GM19452 (cell line): ENCODE data around the gene HLA-DPB1.
"Not testable (repeated sequence)": the region's sequence is repeated elsewhere in the genome, so short reads cannot be mapped to it uniquely, and the experiment has no call there.

ENCODE experiments used
- ATAC-seq: cut with Tn5 transposase; IDR thresholded peaks from one replicate; pipeline ENCODE4 v1.9.1; 2021; ENCODE audit not compliant: unreplicated experiment

HLA-DPB1 gene

DNA sequence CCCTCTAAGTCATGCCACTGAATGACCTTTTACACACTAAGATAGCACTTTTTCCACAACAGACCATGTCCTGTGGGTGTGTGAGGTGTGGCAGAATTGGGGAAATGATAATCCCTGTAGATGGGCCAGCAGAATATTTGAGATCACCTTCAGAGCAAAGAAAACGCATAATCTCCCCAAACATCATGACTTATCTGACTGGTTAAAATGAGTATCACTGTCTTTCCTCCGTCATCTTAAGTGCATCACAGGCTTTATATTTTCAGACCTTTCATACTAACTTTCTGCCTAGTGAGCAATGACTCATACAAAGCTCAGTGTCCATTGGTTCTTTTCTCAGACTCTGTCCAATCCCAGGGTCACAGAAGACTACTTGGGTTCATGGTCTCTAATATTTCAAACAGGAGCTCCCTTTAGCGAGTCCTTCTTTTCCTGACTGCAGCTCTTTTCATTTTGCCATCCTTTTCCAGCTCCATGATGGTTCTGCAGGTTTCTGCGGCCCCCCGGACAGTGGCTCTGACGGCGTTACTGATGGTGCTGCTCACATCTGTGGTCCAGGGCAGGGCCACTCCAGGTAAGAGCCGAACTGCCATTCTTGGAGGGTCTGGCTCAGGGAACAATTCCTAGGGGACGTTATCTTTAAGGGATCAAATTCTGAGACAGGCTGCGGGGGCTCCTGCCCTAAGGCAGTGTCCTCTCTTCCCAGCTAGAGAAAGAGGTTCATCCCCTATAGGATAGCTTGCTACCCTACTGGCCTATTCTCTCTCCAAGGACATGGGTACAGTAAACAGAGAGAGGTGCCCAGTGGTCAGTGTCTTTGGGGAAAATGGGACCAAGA is at the start of gene HLA-DPB1:
Gene HLA-DPB1, plus strand, starts transcription at position 423 of the 838 bp plus-strand sequence. Its CDS starts 52 bp downstream, at position 475.
- peak; percentile 68 for ATAC-seq

DNA sequence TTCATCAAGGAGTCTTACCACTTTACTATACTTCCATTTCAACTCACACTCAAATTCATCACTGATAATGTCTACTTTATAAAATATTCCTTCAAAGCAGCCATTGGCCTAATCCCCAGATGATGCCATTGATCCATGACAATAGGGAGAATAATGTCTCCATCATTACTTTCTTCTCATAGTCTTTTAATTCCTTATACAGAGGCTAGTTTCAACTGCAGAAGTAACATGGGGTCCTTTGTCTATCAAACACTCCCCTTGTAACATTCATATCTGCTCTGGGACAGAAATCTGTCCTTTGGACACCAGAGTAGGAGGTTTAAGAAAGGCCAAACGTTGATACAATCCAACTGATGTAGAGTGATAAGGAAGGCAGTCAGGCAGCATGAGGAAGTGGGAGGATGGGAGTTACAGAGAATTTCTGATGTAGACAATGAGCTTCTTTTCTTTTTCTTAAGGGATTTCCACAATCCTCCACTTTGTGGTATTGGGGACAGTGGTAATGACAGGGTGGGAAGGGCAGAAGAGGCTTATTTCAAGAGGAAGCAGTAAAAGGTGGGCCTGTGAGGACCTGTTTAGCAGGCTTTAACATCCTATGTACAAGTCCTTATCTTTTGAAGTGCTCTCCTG is 47.5 kb upstream of the HLA-DPB1 start:
- peak; percentile 1 for ATAC-seq

DNA sequence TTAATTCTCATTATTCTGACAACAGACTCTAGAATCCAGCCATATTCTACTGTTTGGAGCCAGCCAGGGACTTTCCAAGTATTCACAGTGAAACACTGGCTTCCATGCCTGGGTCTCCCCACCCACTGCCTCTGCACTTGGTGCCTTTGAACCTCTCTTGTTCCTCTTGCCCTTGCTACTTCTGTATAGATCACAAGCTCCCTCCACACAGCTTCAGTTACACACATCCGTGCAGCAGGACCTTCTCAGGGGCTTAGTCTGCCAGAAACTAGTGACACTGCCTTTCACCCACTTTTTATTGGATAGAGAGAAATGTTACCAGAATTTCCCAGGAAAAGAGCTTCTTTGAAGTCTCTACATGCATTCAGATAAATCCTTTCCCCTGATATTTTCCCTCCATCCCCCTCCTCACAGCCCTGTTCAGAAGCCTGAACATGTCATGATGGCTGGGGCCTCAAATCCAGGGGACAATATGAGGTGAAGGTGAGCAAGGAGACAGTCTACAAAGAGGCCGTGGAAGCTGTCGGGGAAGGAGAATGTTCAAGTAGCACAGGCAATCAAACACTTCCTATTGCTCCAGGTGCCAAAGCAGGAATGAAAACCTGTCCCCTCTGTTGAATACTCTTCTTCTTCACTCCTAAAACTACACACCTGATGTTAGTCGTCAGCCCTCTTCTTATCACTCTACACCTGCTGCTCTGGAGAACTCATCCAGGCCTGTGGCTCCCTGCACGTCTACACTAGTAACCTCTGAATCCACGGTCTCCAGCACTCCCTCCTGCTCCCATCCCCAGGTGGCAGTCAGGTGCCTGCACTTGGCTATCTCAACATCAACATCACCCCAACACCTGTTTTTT is 46.2 kb upstream of the HLA-DPB1 start:
- ATAC-seq = peak; percentile 59

DNA sequence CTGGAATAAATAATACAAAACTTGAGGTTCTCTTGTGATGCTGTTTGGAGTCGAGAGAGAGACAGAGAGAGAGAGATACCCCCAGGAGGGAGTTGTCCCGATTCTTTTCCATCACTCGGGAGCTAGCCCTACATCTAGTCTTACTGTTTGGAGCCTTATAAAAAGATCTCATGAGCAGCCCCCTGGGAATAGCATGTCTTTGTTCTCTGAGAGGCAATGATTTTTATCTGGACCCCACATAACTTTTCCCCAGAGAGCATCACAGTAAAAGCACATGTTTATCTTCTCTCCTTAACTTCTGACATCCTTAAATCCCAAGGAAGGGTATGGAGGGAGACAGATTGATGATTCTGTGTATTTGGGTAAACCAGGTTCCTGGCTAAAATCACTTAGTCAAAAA is 45.5 kb upstream of the HLA-DPB1 start:
- no peak for ATAC-seq

DNA sequence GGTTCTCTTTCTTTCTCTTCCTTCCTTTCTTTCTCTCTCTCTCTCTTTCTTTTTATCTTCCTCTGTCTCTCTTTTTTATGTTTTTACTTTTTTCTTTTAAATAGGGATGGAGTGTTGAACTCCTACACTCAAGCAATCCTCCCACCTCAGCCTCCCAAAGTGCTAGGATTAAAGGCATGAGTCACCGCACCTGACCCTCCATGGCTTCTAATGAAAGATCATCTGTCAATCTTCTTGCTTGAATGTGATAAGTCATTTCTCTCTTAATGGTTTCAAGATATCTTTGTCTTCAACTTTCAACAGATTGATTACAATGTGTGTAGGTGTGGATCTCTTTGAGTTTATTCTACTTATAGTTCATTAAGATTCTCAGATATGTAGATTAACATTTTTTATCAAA is 41.2 kb upstream of the HLA-DPB1 start:
- ATAC-seq = no peak

DNA sequence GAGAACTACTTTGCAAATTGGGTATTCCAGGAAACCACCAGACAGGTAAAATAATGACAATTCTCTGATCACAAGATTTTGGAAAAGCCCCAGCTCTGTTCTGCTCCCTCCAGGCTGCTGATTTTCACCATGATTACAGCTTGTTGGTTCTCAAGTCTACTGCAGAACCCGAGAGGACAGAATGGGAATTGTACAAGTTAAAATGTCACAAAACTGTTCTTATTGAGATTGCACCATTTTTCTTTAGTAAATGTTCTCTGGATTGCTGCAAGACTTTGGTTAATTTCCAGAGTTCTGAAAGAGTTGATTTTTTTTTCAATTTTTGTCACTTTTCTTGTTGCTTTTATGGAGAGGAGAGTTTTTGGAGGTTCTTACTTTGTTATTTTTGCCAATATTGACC is 39.3 kb upstream of the HLA-DPB1 start:
- ATAC-seq = no peak

DNA sequence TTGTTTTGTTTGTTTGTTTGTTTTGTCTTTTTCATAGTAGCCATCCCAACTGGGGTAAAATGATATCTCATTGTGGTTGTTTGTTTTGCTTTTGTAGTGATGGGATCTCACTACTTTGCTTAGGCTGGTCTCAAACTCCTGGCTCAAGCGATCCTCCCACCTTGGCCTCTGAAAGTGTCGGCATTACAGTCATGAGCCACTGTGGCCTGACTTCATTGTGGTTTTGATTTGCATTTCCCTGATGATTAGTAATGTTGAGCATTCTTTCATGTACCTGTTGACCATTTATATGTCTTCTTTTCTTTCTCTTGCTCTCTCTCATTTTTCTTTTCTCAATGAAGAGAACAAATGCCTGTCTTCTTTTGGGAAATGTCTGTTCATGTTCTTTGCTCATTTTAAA is 35.6 kb upstream of the HLA-DPB1 start:
- no peak for ATAC-seq

DNA sequence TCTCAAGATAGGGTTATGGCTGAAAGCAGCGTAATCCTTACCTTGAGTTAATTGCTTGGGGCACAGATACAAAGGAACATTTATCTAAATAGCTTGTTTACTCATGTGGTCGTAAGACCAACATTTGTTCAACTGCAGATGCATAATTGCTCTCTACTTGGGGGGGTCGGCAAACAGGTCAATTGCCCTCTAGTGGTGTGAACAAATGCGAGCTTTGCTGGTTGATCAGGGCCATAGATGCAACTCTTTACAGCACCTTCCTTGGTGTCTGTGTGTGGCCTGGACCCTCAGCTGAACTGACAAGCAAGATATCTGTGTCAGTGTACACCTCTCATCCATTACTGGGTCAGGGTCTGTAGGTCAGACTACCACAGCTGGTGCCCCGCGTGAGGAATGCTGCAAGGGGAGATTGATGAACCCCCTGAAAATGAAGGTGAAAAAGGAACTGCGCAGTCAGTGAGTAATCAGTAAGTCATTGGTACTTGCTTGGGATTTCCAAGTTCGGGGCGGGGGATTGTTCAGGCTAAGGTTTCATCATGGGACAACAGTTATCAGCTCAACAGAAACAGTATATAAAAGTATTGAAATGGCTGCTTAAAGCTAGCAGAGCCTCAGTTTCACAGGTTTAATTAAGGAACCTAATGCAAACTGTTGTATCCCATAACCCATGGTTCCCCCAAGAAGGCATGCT is 26.3 kb upstream of the HLA-DPB1 start:
- no peak for ATAC-seq

DNA sequence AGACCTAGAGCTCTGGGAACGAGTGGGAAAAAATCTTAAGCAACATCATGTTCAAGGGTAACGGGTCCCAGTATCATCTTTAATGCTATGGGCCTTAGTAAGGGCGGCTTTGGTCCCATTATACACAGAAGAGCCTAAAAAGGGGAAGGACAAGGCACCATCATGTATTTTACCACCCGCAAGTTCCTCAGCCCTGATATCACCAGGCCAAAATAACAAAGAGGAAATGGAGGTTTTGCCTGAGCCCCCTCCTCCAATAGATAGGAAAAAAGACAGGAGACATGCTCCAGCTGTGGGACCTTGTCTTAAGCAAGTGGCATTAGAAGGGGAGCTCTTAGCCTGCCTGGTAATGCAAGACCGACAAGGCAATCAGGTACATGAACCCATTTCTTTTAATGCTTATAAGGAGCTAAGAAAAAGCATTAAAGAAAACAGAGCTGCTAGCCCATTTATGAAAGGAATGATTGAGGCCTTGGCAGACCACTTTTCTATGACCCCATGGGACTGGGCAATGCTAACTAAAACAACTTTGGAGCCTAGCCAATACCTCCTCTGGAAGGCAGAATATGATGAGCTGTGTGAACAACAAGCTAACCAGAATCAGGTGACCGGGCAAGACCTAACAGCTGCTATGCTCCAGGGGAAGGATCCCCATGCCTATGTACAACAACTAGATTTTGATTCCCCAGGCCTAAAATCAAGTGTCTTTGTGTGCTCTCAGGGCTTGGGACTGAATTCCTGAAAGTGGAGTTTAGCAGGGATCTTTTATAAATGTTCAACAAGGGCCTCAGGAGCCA is 25.6 kb upstream of the HLA-DPB1 start:
- ATAC-seq = no peak

DNA sequence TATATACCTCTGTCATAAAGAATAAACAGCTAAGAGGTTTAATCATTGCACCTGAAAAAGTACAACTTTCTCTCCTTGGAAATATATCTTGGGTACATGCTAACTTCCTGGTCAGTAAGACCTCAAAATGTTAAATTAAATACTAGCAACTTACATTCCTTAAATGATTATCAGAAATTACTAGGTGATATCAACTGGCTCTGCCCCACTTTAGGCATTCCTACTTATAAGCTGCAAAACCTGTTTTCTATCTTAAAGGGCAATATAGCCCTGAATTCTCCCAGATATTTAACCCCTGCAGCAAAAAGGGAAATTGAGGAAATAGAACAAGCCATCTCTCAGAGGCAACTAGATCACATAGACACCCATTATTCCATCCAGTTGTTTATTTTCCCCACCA is 23.2 kb upstream of the HLA-DPB1 start:
- no peak for ATAC-seq

DNA sequence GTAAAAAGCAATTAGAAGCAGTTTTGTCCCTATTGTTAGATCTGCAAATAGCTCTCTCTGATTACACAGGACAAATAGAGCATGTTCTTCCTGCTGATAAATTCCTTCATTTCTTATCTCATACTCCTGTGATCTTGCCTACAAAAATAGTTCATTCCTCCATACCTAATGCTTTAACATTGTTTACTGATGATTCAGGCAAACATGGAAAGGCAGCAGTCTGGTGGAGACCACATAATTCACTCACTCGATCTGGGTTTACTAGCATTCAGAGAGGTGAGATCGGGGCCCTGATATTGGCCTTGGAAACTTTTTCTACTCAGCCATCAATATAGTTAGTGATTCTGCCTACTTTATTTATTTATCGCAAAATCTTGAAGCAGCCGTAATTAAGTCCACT is 22.6 kb upstream of the HLA-DPB1 start:
- no peak for ATAC-seq

DNA sequence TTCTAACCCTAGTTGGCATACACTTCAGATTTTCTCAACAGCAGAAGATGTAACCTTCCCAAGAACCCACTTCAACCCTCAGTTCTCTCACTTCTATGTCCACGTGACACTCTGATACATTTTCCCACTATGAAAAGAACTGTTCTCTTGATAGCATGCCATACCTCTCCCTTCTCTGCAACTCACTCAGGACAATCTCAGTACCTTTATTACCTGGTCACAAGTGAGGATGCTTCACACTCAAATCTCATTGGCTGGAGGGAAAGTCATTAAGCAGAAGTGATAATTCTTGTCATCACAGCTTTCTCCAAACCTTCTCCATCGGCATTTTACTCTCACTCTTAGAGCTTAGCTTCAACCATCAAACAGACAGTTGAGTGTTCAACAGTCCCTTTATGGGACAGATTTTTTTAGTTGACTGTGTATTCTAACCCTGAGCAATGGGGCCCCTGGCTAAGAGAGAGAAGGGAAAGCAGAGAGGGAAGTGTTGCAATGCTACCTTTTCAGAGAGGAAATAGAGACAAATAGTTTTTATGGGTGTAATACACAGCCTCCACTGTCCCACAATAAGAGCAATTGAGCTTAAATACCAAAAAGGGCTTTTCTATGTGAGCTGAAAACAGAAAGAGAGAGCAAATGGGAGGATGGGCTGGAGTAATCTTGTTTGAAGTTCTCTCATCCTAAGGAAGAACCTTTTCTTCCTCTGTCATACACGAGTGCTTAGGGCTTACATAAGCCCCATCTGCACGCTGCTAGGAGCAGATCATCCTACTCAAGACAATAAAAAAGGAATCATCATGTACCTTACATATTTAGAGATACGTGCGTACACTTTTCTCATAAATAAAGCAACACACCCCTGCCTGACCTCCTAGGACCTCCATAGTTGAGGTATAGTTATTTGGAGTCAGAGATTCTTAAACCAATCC is 18.3 kb upstream of the HLA-DPB1 start:
- ATAC-seq = no peak

DNA sequence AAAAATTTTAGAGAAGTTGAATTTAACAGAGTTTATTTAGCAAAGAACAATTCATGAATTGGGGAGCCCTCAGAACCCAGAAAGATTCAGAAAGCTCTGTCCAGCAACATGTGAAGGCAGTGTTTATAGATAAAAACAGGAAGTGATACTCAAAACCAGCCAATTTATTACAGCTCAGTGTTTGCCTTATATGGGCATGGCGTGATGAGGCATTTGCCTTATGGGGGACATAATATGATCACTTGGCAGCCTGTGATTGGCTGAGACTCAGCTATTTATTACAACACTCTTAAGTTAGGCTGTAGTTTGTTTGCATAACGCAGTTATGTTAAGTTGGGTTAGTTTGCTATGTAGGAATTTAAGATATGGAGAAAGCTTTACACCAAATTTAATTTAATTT is 13.8 kb upstream of the HLA-DPB1 start:
- ATAC-seq = no peak

DNA sequence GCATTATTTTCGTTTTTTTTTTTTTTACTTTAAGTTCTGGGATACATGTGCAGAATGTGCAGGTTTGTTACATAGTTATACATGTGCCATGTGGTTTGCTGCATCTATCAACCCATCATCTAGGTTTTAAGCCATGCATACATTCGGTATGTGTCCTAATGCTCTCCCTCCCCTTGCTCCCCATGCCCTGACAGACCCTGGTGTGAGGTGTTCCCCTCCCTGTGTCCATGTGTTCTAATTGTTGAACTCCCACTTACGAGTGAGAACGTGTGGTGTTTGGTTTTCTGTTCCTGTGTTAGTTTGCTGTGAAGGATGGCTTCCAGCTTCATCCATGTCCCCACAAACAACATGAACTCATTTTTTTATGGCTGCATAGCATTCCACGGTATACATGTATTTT is 12.4 kb upstream of the HLA-DPB1 start:
- ATAC-seq = not testable (repeated sequence)

DNA sequence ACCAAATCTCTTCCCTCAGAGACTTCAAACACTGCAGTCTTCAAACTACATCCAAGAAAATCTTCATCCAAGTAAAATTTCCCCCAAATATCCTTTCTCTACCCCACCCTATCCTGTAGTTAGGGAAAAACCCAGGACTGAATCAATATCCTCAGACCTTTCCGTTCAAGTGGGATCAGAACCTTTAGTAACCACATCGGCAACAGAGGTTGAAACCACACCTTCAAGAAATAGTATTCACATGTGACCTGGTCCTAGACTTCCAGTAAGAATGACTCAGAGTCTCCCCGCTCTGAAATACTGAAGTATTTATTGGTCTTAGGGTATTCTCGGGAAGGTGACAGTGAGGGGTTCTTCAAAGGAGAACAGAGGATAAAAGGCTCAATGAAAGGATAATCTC is 11.1 kb upstream of the HLA-DPB1 start:
- no peak for ATAC-seq

DNA sequence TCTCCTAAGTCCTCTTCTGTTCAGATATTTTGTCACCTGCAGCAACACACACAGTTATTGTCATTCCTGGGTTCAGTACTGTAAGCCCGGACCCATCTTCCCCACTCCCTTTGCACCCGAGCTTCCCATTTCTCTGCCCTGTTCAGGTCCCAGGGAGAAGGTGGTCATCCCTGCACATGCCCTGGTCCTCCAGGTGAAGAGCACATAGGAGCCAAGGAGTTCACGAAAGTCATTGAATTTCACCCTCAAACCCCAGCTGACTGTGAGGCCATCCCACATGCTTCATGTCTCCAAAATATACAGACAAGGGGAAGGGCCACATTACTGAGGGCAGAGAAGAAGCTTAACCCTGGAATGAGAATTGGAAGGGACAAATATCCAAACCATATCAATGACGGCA is 10.5 kb upstream of the HLA-DPB1 start:
- ATAC-seq = no peak

DNA sequence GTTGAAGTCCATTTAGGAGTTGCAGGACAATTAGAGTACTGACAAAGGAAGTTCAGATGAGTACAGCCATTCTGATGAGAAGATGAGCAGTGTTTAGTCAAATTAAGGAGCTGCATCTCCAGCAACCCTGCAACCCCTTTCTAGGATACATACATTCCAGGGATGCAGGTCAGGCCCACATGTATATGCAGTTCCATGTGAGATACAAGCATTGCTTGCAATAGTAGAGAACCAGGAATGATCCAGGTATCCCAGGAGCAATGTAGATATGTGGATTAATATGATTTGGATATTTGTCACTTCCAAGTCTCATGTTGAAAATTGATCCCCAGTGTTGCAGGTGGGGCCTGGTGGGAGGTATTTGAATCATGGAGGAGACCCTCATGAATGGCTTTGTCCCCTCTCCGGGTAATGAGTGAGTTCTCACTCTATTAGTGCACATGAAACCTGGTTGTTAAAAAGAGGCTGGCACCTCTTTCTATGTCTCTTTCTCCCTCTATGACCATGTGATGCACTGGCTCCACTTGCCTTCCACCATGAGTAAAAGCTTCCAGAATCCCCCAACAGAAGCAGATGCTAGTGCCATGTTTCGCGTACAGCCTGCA is 8.8 kb upstream of the HLA-DPB1 start:
- no peak for ATAC-seq

DNA sequence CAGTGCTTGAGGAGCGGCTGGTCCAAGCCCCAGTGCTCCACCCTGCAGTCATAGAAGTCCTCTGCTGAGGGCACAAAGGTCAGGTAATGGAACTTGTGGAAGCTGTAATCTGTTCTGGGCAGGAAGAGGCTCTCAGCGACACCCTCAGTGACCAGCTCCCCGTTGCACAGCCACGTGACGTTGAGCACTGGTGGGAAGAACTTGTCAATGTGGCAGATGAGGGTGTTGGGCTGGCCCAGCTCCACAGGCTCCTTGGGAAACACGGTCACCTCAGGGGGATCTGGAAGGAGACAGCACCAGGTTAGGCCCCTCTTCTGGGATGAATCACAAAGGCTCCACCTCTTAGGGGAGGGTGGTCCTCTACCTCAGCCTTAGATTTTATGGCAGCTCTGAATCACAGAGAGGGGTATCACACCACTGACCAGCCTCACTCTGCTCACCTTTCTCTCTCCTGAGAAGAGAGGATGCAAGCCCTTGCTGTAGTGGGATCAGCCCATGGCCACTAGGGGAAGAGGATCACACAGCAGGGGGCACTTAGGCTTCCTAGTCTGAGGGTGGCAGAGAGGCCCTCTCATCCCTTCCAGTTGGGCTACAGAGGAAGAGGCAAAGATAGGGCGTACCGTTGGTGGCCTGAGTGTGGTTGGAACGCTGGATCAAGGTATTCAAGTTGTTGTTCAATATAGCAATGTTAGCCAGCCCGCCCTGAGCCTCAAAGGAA is 6.6 kb upstream of the HLA-DPB1 start:
- ATAC-seq = no peak
